Measurements from ENCODE around the gene PHC1. TPM values are rescaled to one million over a fixed set of nuclear protein-coding genes. Genes with fewer than 3 reads are reported as not detected.

The PHC1 gene
- total and polyA plus RNA-seq, 3 donors from 2014 or later: 112 to 154 (median 134) TPM

- H3K4me1 ChIP-seq: no peaks in the 10 kb centered on the region
- no peaks in the 10 kb centered on the region for H3K27me3 ChIP-seq
- no peak for TF ChIP-seq POLR2A (IDR thresholded peaks at IDR 0.05)
- 72 to 80% methylated on average over 5 of the region's 5 CpGs for WGBS, 2 donors
- no peak overlapping the region for H3K4me3 ChIP-seq
- H3K9me3 ChIP-seq: no peaks in the 10 kb centered on the region
- no peak overlapping the region for H3K27ac ChIP-seq
- no peaks in the 10 kb centered on the region for H3K36me3 ChIP-seq (ENCODE audit: low read depth, missing control alignments)
- no peak for DNase-seq
- intact Hi-C loops (cut with DNase I; ENCODE audit: low total_unique reads): no loop called here
Observed at GRCh38 chr12:8941691-8942478, 27.6 kb downstream of the PHC1 start.

GRCh38 chr12:8943565-8944186 lies 29.4 kb downstream of the PHC1 start:
- H3K9me3 ChIP-seq: no peaks in the 10 kb centered on the region
- TF ChIP-seq POLR2A (IDR thresholded peaks at IDR 0.05): no peak
- no peak for TF ChIP-seq CTCF (IDR thresholded peaks at IDR 0.05)

GRCh38 chr12:8946733-8947132 lies 32.4 kb downstream of the PHC1 start:
- H3K4me3 ChIP-seq: no peak overlapping the region
- TF ChIP-seq POLR2A (IDR thresholded peaks at IDR 0.05) (no peak), CTCF (IDR thresholded peaks at IDR 0.05) (no peak)
- H3K9me3 ChIP-seq: no peaks in the 10 kb centered on the region
- no peaks in the 10 kb centered on the region for H3K36me3 ChIP-seq (ENCODE audit: low read depth, missing control alignments)
- H3K27me3 ChIP-seq: no peaks in the 10 kb centered on the region
- H3K27ac ChIP-seq: no peak overlapping the region
- no peaks in the 10 kb centered on the region for H3K4me1 ChIP-seq
- WGBS, 2 donors: 81 to 94% methylated on average over 1 of the region's 1 CpG
- intact Hi-C loops (cut with DNase I; ENCODE audit: low total_unique reads): no loop called here
- no peak for DNase-seq

More at GRCh38 chr12:8943565-8944186, 29.4 kb downstream of the PHC1 start:
- H3K27ac ChIP-seq: no peak overlapping the region
- 93 to 99% methylated on average over 10 of the region's 10 CpGs for WGBS, 2 donors
- H3K4me1 ChIP-seq: no peaks in the 10 kb centered on the region
- DNase-seq: no peak
- H3K27me3 ChIP-seq: no peaks in the 10 kb centered on the region
- H3K36me3 ChIP-seq (ENCODE audit: low read depth, missing control alignments): no peaks in the 10 kb centered on the region
- intact Hi-C loops (cut with DNase I; ENCODE audit: low total_unique reads): no loop called here
- no peak overlapping the region for H3K4me3 ChIP-seq

DNA sequence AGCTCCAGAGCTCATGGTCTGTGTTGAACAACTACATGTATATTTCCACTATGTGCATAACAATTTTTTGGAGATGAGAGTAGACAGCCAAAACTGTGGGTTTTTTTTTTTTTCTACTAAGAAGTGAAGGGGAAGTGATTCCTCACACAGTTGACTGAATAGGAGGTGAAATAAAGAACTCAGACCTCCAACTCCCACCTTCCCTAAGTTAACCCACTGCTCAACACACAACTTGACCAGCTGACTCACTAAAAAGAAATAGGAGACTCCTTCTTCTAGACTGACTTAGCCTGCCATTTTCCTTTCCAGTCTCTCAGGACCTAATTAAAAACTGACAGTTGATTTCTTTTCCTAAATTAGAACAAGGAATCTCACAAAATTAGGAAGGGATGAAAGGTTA lies 33.4 kb downstream of the PHC1 start:
- Histone ChIP-seq H3K27ac (no peak overlapping the region), H3K27me3 (no peaks in the 10 kb centered on the region), H3K4me3 (no peak overlapping the region), H3K36me3 (ENCODE audit: low read depth, missing control alignments) (no peaks in the 10 kb centered on the region), H3K4me1 (no peaks in the 10 kb centered on the region), H3K9me3 (no peaks in the 10 kb centered on the region)
- intact Hi-C loops (cut with DNase I; ENCODE audit: low total_unique reads): no loop called here
- no peak for DNase-seq
- TF ChIP-seq POLR2A (IDR thresholded peaks at IDR 0.05): no peak
- TF ChIP-seq CTCF (IDR thresholded peaks at IDR 0.05): no peak

GRCh38 chr12:8948701-8949341 lies 34.5 kb downstream of the PHC1 start:
- intact Hi-C loops (cut with DNase I; ENCODE audit: low total_unique reads): no loop called here

More at GRCh38 chr12:8948701-8949341, 34.5 kb downstream of the PHC1 start:
- WGBS, 2 donors: 0 to 1% methylated on average over 15 of the region's 15 CpGs
- peak; percentile 40 for DNase-seq
- TF ChIP-seq POLR2A (IDR thresholded peaks at IDR 0.05) (no peak), CTCF (IDR thresholded peaks at IDR 0.05) (no peak)
- no peaks in the 10 kb centered on the region for H3K27me3 ChIP-seq
- no peaks in the 10 kb centered on the region for H3K9me3 ChIP-seq
- no peaks in the 10 kb centered on the region for H3K4me1 ChIP-seq
- H3K36me3 ChIP-seq (ENCODE audit: low read depth, missing control alignments): no peaks in the 10 kb centered on the region
- H3K27ac ChIP-seq: peak overlapping the region; percentile 94 to 99
- H3K4me3 ChIP-seq: peak overlapping the region; percentile 75 to 80

Data from testis (tissue), 3 donors.